COR-L47 (cell line): ENCODE results near the gene GTSE1.

ENCODE experiments used
- DNase-seq: peaks from one replicate; lab custom pipeline; 2025; lab: John Stamatoyannopoulos, UW

Gene GTSE1

GRCh38 chr22:46353483-46354105 lies 56.9 kb downstream of the GTSE1 start:
- DNase-seq, result no peak

GRCh38 chr22:46354176-46354992 lies 57.7 kb downstream of the GTSE1 start:
- DNase-seq, result no peak

GRCh38 chr22:46354993-46355305 lies 58.3 kb downstream of the GTSE1 start:
- DNase-seq, result no peak

- peak; percentile 26 for DNase-seq
Observed at GRCh38 chr22:46355369-46355995, 58.8 kb downstream of the GTSE1 start.

GRCh38 chr22:46355996-46356471 lies 59.4 kb downstream of the GTSE1 start:
- no peak for DNase-seq

- DNase-seq, result no peak
Observed at GRCh38 chr22:46356496-46357480, 60.1 kb downstream of the GTSE1 start.

GRCh38 chr22:46357711-46358520 lies 61.2 kb downstream of the GTSE1 start:
- DNase-seq, result no peak

GRCh38 chr22:46358766-46359165 lies 62.1 kb downstream of the GTSE1 start:
- no peak for DNase-seq

GRCh38 chr22:46359362-46359761 lies 62.7 kb downstream of the GTSE1 start:
- DNase-seq, result no peak

- DNase-seq, result no peak
Observed at GRCh38 chr22:46360097-46360496, 63.4 kb downstream of the GTSE1 start.

GRCh38 chr22:46360891-46361290 lies 64.2 kb downstream of the GTSE1 start:
- DNase-seq, result no peak

GRCh38 chr22:46361826-46362202 lies 65.1 kb downstream of the GTSE1 start:
- DNase-seq, result no peak

- no peak for DNase-seq
Observed at GRCh38 chr22:46362203-46362933, 65.7 kb downstream of the GTSE1 start.

GRCh38 chr22:46362934-46363515 lies 66.4 kb downstream of the GTSE1 start:
- DNase-seq, result no peak

- no peak for DNase-seq
Observed at GRCh38 chr22:46363611-46364321, 67.1 kb downstream of the GTSE1 start.

- DNase-seq, result no peak
Observed at GRCh38 chr22:46364341-46365165, 67.9 kb downstream of the GTSE1 start.

- no peak for DNase-seq
Observed at GRCh38 chr22:46365166-46365624, 68.5 kb downstream of the GTSE1 start.

GRCh38 chr22:46366327-46366731 lies 69.7 kb downstream of the GTSE1 start:
- no peak for DNase-seq
